NB4 (cell line): ENCODE measurements around the gene CCDC158.

Experiments used
- CTCF ChIP-seq: IDR thresholded peaks from one replicate; pipeline ENCODE4 v1.5.1; 2012; ENCODE audit warnings: low read depth, low read length
- MAX ChIP-seq: IDR thresholded peaks from 2 replicates; pipeline ENCODE4 v1.6.1; 2011; ENCODE audit warnings: low read depth, low read length
- POLR2A ChIP-seq: IDR thresholded peaks from 2 replicates; pipeline ENCODE4 v1.6.1; 2011; ENCODE audit warnings: mild to moderate bottlenecking; ENCODE audit not compliant: insufficient read length; ENCODE audit errors: extremely low read depth

DNA sequence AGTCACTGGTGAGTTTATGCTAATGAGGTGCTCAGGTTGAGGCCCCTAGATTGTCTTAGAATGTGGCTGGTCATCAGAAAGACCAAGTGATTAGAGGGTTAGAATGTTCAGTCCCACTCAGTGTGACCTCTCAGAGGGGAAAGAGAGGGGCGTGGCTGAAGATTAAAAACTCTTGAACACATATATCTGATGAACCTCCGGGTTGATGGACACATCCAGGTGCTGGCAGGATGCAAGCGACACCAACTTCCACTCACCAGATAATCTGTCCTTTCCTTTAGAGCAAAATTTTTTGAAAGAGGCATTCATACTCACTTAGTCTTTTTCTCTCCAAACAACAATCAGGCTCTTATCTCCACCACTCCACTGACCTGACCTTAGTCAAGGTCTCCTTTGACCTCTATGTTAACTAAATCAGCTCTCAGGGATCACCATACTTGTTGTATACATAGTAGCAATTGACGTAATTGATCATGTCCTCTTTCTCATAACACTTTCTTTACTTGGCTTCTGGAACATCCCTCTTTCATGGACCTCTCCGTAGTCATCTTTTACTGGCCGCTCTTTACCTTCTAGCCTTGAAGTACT lies 155.2 kb downstream of the CCDC158 start:
- TF ChIP-seq CTCF (no peak), POLR2A (no peak), MAX (no peak)
